GM23338 (cell line): ENCODE data around the gene EZH1. TPM values are rescaled to one million over a fixed set of nuclear protein-coding genes. Genes with fewer than 3 reads are reported as not detected.

ENCODE experiments used
- ATAC-seq: fragments of 200-7000 bp; cut with Tn5 transposase; 3 replicates; pipeline ENCODE4 v1.9.1; 2020
- DNase-seq: peaks from one replicate; pipeline ENCODE4 v3.0.0-alpha.2; 2015; ENCODE audit warnings: low spot score
- H2AFZ ChIP-seq: fragments of 200-600 bp; sonication (generic); 2 replicates; pipeline ENCODE4 v1.8.0; 2016; ENCODE audit warnings: antibody characterized with exemption, mild to moderate bottlenecking, moderate library complexity
- H3F3A ChIP-seq: fragments of 200-600 bp; sonication (generic); replicated peaks from 2 replicates; pipeline ENCODE4 v1.8.0; 2017; ENCODE audit warnings: antibody characterized with exemption, mixed run types, low read depth
- H3K27ac ChIP-seq: fragments of 200-600 bp; sonication (generic); 2 replicates; pipeline ENCODE4 v1.6.1; 2016; ENCODE audit warnings: low read depth
- H3K27me3 ChIP-seq: fragments of 200-600 bp; sonication (generic); 2 replicates; pipeline ENCODE4 v1.8.0; 2016; ENCODE audit warnings: mild to moderate bottlenecking, mixed run types, moderate library complexity; ENCODE audit not compliant: insufficient read depth
- H3K36me3 ChIP-seq: fragments of 200-600 bp; sonication (generic); 2 replicates; pipeline ENCODE4 v1.8.0; 2016; ENCODE audit warnings: mild to moderate bottlenecking; ENCODE audit not compliant: insufficient read depth
- H3K4me1 ChIP-seq: fragments of 200-600 bp; sonication (generic); 2 replicates; pipeline ENCODE4 v1.8.0; 2016; ENCODE audit warnings: mild to moderate bottlenecking, moderate library complexity; ENCODE audit not compliant: insufficient read depth
- H3K4me2 ChIP-seq: fragments of 200-600 bp; sonication (generic); 2 replicates; pipeline ENCODE4 v1.7.1; 2017; ENCODE audit warnings: mixed run types
- H3K4me3 ChIP-seq: fragments of 200-600 bp; sonication (generic); 2 replicates; pipeline ENCODE4 v1.6.1; 2016; ENCODE audit warnings: mixed run types
- H3K79me2 ChIP-seq: fragments of 200-600 bp; sonication (generic); replicated peaks from 2 replicates; pipeline ENCODE4 v1.8.0; 2017; ENCODE audit warnings: mild to moderate bottlenecking; ENCODE audit not compliant: insufficient read depth
- H3K9me2 ChIP-seq: fragments of 200-600 bp; sonication (generic); 2 replicates; pipeline ENCODE4 v1.8.0; 2017; ENCODE audit not compliant: insufficient read depth
- H4K20me1 ChIP-seq: fragments of 200-600 bp; sonication (generic); replicated peaks from 2 replicates; pipeline ENCODE4 v1.8.0; 2017; ENCODE audit warnings: mild to moderate bottlenecking; ENCODE audit not compliant: insufficient read depth
- H3K27ac Mint-ChIP-seq: 2 replicates; pipeline ENCODE4 v1.8.0; 2020; ENCODE audit warnings: inconsistent platforms, mild to moderate bottlenecking, moderate library complexity, mixed read lengths
- H3K27me3 Mint-ChIP-seq: 3 replicates; pipeline ENCODE4 v1.8.0; 2022; ENCODE audit warnings: low read depth, mild to moderate bottlenecking, moderate library complexity, mixed read lengths, inconsistent platforms; ENCODE audit not compliant: insufficient read depth, poor library complexity
- H3K36me3 Mint-ChIP-seq: 3 replicates; pipeline ENCODE4 v1.8.0; 2021; ENCODE audit warnings: low read depth, mild to moderate bottlenecking, inconsistent platforms, moderate library complexity, mixed read lengths
- H3K4me1 Mint-ChIP-seq: 3 replicates; pipeline ENCODE4 v1.8.0; 2020; ENCODE audit warnings: mild to moderate bottlenecking, inconsistent platforms, mixed read lengths
- H3K4me3 Mint-ChIP-seq: 3 replicates; pipeline ENCODE4 v1.8.0; 2021; ENCODE audit warnings: moderate library complexity, mild to moderate bottlenecking, inconsistent platforms, mixed read lengths
- H3K9me3 Mint-ChIP-seq: 3 replicates; pipeline ENCODE4 v1.8.0; 2020; ENCODE audit warnings: moderate library complexity, mild to moderate bottlenecking, inconsistent platforms, mixed read lengths
- EZH2 ChIP-seq: fragments of 200-600 bp; sonication (generic); IDR thresholded peaks from one replicate; pipeline ENCODE4 v1.8.0; 2017; ENCODE audit warnings: antibody characterized with exemption, mild to moderate bottlenecking, low read depth; ENCODE audit not compliant: unreplicated experiment
- JUNB ChIP-seq: IDR thresholded peaks from one replicate; pipeline ENCODE4 v1.6.1; 2016; ENCODE audit warnings: antibody characterized with exemption; ENCODE audit not compliant: unreplicated experiment
- NANOG ChIP-seq: IDR thresholded peaks from 2 replicates; pipeline ENCODE4 v1.6.1; 2016; ENCODE audit warnings: antibody characterized with exemption, borderline replicate concordance
- POLR2AphosphoS5 ChIP-seq: IDR thresholded peaks from 2 replicates; pipeline ENCODE4 v1.6.1; 2016; ENCODE audit warnings: antibody characterized with exemption, low read depth
- STAT1 ChIP-seq: IDR thresholded peaks from one replicate; pipeline ENCODE4 v1.6.1; 2016; ENCODE audit warnings: antibody characterized with exemption; ENCODE audit not compliant: unreplicated experiment
- ZNF114 ChIP-seq: fragments of 250-450 bp; sonication (Bioruptor Pico); IDR thresholded peaks from 2 replicates; pipeline ENCODE4 v1.5.0; 2020; ENCODE audit warnings: mild to moderate bottlenecking, moderate library complexity
- ZNF331 ChIP-seq: fragments of 250-450 bp; sonication (Bioruptor Pico); IDR thresholded peaks from 2 replicates; pipeline ENCODE4 v1.5.0; 2020; ENCODE audit warnings: low read depth, mild to moderate bottlenecking, moderate library complexity
- polyA plus RNA-seq: library from polyadenylated mRNA; unstranded; fragments of >200 nt; fragmentation: Nextera tagmentation; extraction: Ambion mirVana; gene quantifications from 2 replicates; pipeline ENCODE4 v1.2.1, GENCODE V29; 2016
- total RNA-seq: library from RNA; depleted of rRNA; stranded (reverse); fragments of >200 nt; shearing (Covaris generic); gene quantifications from 2 replicates; pipeline ENCODE4 v1.2.3, GENCODE V29; 2014
- TF ChIP-seq, protein P1 (sequence below): fragments of 250-450 bp; sonication (Bioruptor Pico); IDR thresholded peaks from 2 replicates; pipeline ENCODE4 v1.5.0; 2020; ENCODE audit warnings: mild to moderate bottlenecking, moderate library complexity
- TF ChIP-seq, protein P2 (sequence below): IDR thresholded peaks from one replicate; pipeline ENCODE4 v1.6.1; 2018; ENCODE audit warnings: antibody characterized with exemption; ENCODE audit not compliant: unreplicated experiment
- TF ChIP-seq, protein P3 (sequence below), 2 experiments: fragments of 200-600 bp in 1 of 2; sonication (generic) in 1 of 2; conservative IDR thresholded peaks; 2 replicates each; pipeline versions ENCODE4 v1.5.1 to v1.6.1; 2016 to 2017; ENCODE audit warnings: antibody characterized with exemption in 2 of 2, low read depth in 2 of 2, mild to moderate bottlenecking in 2 of 2, moderate library complexity in 1 of 2
- TF ChIP-seq, protein P4 (sequence below): IDR thresholded peaks from 2 replicates; pipeline ENCODE4 v1.6.1; 2016; ENCODE audit warnings: antibody characterized with exemption

The EZH1 gene
- total and polyA plus RNA-seq, 2 experiments from 2014 or later = 16.9 to 18.0 TPM

DNA sequence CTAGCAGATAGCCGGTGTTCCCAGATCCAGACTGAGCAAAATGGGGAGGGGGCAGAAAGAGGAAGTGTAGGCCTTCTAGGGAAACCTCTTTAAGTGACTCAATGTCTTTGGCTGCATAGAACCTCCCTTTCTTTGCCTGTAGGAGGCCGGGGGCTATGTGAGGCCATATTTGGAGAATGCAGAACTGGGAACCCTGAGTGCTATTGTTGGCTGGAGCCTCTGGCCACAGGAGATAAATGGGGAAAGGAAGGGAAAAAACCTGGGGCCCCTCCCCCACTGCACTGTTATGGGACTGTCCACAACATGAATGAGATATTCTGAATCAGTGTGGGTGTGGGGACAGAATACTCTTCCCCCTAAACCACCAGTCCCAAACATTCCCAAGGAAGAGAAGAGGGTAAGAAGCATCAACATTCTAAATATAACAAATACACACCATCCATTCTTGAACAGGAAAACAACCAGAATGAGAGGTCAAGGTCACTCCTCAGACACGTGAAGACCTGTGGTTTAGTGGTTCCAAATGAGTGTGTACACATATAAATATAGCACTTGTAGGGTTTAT, 30.8 kb upstream of the EZH1 start (continued):
- TF ChIP-seq EZH2 = no peak
- no peak for TF ChIP-seq JUNB
- no peak for TF ChIP-seq NANOG
- no peak for TF ChIP-seq ZNF114
- TF ChIP-seq STAT1 = no peak
- TF ChIP-seq, protein P1, sequence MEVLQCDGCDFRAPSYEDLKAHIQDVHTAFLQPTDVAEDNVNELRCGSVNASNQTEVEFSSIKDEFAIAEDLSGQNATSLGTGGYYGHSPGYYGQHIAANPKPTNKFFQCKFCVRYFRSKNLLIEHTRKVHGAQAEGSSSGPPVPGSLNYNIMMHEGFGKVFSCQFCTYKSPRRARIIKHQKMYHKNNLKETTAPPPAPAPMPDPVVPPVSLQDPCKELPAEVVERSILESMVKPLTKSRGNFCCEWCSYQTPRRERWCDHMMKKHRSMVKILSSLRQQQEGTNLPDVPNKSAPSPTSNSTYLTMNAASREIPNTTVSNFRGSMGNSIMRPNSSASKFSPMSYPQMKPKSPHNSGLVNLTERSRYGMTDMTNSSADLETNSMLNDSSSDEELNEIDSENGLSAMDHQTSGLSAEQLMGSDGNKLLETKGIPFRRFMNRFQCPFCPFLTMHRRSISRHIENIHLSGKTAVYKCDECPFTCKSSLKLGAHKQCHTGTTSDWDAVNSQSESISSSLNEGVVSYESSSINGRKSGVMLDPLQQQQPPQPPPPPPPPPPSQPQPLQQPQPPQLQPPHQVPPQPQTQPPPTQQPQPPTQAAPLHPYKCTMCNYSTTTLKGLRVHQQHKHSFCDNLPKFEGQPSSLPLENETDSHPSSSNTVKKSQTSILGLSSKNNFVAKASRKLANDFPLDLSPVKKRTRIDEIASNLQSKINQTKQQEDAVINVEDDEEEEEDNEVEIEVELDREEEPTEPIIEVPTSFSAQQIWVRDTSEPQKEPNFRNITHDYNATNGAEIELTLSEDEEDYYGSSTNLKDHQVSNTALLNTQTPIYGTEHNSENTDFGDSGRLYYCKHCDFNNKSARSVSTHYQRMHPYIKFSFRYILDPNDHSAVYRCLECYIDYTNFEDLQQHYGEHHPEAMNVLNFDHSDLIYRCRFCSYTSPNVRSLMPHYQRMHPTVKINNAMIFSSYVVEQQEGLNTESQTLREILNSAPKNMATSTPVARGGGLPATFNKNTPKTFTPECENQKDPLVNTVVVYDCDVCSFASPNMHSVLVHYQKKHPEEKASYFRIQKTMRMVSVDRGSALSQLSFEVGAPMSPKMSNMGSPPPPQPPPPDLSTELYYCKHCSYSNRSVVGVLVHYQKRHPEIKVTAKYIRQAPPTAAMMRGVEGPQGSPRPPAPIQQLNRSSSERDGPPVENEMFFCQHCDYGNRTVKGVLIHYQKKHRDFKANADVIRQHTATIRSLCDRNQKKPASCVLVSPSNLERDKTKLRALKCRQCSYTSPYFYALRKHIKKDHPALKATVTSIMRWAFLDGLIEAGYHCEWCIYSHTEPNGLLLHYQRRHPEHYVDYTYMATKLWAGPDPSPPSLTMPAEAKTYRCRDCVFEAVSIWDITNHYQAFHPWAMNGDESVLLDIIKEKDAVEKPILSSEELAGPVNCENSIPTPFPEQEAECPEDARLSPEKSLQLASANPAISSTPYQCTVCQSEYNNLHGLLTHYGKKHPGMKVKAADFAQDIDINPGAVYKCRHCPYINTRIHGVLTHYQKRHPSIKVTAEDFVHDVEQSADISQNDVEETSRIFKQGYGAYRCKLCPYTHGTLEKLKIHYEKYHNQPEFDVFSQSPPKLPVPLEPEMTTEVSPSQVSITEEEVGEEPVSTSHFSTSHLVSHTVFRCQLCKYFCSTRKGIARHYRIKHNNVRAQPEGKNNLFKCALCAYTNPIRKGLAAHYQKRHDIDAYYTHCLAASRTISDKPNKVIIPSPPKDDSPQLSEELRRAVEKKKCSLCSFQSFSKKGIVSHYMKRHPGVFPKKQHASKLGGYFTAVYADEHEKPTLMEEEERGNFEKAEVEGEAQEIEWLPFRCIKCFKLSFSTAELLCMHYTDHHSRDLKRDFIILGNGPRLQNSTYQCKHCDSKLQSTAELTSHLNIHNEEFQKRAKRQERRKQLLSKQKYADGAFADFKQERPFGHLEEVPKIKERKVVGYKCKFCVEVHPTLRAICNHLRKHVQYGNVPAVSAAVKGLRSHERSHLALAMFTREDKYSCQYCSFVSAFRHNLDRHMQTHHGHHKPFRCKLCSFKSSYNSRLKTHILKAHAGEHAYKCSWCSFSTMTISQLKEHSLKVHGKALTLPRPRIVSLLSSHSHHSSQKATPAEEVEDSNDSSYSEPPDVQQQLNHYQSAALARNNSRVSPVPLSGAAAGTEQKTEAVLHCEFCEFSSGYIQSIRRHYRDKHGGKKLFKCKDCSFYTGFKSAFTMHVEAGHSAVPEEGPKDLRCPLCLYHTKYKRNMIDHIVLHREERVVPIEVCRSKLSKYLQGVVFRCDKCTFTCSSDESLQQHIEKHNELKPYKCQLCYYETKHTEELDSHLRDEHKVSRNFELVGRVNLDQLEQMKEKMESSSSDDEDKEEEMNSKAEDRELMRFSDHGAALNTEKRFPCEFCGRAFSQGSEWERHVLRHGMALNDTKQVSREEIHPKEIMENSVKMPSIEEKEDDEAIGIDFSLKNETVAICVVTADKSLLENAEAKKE (CRISPR knock-in tag) = no peak

DNA sequence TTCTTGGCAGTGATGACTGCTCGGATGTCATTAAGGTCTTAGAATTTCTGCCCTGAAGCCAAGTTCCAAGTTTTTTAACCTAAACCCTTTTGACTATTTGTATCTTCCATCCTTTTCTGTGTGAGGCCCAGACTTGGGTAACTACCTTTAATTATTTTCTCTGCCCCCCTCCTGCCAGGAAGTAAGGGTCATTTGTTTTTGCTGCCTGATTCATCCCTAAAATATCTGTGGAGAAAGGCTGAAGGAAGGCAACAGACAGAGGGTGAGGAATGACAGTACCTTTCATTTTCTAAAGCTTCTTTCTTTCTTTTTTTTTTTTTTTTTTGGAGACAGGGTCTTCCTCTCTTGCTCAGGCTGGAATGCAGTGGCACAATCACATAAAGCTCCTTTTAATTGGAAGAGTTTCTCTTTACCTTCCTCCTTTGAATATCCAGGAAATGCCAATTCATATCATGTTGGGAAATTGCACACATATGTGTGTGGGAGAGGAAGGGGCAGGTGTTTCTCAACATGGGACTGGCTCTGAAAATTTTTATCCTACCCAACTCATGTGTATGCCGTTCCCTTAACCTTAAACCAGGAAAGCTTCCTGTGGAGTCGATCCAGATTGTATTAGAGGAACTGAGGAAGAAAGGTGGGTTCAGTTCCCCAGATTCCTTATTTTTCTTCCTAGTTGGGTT, 29.4 kb upstream of the EZH1 start:
- Histone ChIP-seq H2AFZ (peak overlapping the region; percentile 99; the same call in 1 of the 2 replicates), H3F3A (peaks cover 2% of the 10 kb centered on the region; the same call in 1 of the 2 replicates), H3K4me2 (peak overlapping the region; percentile 95), H3K4me3 (peak overlapping the region; percentile 97), H3K79me2 (0 out of 2 replicates have a peak, but pooled peaks cover 6% of the 10 kb centered on the region), H4K20me1 (no peaks in the 10 kb centered on the region), H3K9me2 (no peaks in the 10 kb centered on the region), H3K27ac (no peak overlapping the region), H3K27me3 (no peaks in the 10 kb centered on the region), H3K36me3 (peaks cover 9% of the 10 kb centered on the region; the same call in 1 of the 2 replicates), H3K4me1 (0 out of 2 replicates have a peak, but pooled peaks cover 5% of the 10 kb centered on the region)
- Mint-ChIP-seq H3K9me3 (no peaks in the 10 kb centered on the region), H3K27ac (peak overlapping the region; percentile 94), H3K4me1 (peaks cover 11% of the 10 kb centered on the region), H3K27me3 (peaks cover 12% of the 10 kb centered on the region), H3K36me3 (peaks cover 41% of the 10 kb centered on the region), H3K4me3 (peak overlapping the region; percentile 98)
- ATAC-seq (no peak), DNase-seq (no peak)
- TF ChIP-seq NANOG (no peak), POLR2AphosphoS5 (no peak), JUNB (no peak), ZNF331 (CRISPR knock-in tag) (no peak), ZNF114 (no peak)
- TF ChIP-seq, protein P2, sequence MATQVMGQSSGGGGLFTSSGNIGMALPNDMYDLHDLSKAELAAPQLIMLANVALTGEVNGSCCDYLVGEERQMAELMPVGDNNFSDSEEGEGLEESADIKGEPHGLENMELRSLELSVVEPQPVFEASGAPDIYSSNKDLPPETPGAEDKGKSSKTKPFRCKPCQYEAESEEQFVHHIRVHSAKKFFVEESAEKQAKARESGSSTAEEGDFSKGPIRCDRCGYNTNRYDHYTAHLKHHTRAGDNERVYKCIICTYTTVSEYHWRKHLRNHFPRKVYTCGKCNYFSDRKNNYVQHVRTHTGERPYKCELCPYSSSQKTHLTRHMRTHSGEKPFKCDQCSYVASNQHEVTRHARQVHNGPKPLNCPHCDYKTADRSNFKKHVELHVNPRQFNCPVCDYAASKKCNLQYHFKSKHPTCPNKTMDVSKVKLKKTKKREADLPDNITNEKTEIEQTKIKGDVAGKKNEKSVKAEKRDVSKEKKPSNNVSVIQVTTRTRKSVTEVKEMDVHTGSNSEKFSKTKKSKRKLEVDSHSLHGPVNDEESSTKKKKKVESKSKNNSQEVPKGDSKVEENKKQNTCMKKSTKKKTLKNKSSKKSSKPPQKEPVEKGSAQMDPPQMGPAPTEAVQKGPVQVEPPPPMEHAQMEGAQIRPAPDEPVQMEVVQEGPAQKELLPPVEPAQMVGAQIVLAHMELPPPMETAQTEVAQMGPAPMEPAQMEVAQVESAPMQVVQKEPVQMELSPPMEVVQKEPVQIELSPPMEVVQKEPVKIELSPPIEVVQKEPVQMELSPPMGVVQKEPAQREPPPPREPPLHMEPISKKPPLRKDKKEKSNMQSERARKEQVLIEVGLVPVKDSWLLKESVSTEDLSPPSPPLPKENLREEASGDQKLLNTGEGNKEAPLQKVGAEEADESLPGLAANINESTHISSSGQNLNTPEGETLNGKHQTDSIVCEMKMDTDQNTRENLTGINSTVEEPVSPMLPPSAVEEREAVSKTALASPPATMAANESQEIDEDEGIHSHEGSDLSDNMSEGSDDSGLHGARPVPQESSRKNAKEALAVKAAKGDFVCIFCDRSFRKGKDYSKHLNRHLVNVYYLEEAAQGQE = no peak
- TF ChIP-seq, protein P3, sequence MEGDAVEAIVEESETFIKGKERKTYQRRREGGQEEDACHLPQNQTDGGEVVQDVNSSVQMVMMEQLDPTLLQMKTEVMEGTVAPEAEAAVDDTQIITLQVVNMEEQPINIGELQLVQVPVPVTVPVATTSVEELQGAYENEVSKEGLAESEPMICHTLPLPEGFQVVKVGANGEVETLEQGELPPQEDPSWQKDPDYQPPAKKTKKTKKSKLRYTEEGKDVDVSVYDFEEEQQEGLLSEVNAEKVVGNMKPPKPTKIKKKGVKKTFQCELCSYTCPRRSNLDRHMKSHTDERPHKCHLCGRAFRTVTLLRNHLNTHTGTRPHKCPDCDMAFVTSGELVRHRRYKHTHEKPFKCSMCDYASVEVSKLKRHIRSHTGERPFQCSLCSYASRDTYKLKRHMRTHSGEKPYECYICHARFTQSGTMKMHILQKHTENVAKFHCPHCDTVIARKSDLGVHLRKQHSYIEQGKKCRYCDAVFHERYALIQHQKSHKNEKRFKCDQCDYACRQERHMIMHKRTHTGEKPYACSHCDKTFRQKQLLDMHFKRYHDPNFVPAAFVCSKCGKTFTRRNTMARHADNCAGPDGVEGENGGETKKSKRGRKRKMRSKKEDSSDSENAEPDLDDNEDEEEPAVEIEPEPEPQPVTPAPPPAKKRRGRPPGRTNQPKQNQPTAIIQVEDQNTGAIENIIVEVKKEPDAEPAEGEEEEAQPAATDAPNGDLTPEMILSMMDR (conservative IDR thresholded peaks at IDR 0.05; ENCODE audit: low read depth in 2 of 2) = no peak
- TF ChIP-seq, protein P4, sequence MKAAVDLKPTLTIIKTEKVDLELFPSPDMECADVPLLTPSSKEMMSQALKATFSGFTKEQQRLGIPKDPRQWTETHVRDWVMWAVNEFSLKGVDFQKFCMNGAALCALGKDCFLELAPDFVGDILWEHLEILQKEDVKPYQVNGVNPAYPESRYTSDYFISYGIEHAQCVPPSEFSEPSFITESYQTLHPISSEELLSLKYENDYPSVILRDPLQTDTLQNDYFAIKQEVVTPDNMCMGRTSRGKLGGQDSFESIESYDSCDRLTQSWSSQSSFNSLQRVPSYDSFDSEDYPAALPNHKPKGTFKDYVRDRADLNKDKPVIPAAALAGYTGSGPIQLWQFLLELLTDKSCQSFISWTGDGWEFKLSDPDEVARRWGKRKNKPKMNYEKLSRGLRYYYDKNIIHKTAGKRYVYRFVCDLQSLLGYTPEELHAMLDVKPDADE = no peak
